Right forelimb (tissue), 1 donor: ENCODE results near the gene KRT28.
A peak's percentile ranks its signal among the peaks of the same experiment; 100 is the strongest.
"Not testable (repeated sequence)": the region's sequence is repeated elsewhere in the genome, so short reads cannot be mapped to it uniquely, and the experiment has no call there.

Experiments used
- DNase-seq: peaks from one replicate; pipeline ENCODE4 v3.0.0-alpha.2; 2018

KRT28 gene

GRCh38 chr17:40818733-40819527, 19.2 kb upstream of the KRT28 start:
- DNase-seq: peak; percentile 92

GRCh38 chr17:40818343-40818732, 18.6 kb upstream of the KRT28 start:
- DNase-seq: no peak

- DNase-seq: no peak
These were observed 17.4 kb upstream of the KRT28 start for GRCh38 chr17:40817103-40817682.

GRCh38 chr17:40816569-40816968, 16.8 kb upstream of the KRT28 start:
- no peak for DNase-seq

GRCh38 chr17:40815381-40815780, 15.6 kb upstream of the KRT28 start:
- DNase-seq: no peak

GRCh38 chr17:40814657-40815056, 14.9 kb upstream of the KRT28 start:
- not testable (repeated sequence) for DNase-seq

GRCh38 chr17:40813804-40814203, 14.0 kb upstream of the KRT28 start:
- DNase-seq: no peak

- no peak for DNase-seq
These were observed 12.9 kb upstream of the KRT28 start for GRCh38 chr17:40812639-40813038.

- no peak for DNase-seq
These were observed 10.7 kb upstream of the KRT28 start for GRCh38 chr17:40810494-40810893.

GRCh38 chr17:40809721-40810421, 10.1 kb upstream of the KRT28 start:
- no peak for DNase-seq

- no peak for DNase-seq
These were observed 6.4 kb upstream of the KRT28 start for GRCh38 chr17:40806131-40806530.

GRCh38 chr17:40803617-40804082, 3.9 kb upstream of the KRT28 start:
- DNase-seq: peak; percentile 83

GRCh38 chr17:40801157-40801556, 1.4 kb upstream of the KRT28 start:
- no peak for DNase-seq

- DNase-seq: no peak
These were observed 622 bp upstream of the KRT28 start for GRCh38 chr17:40800381-40800780.

GRCh38 chr17:40796846-40797245, 2.9 kb downstream of the KRT28 start:
- DNase-seq: no peak

- no peak for DNase-seq
These were observed 4.6 kb downstream of the KRT28 start for GRCh38 chr17:40795019-40795667.

- no peak for DNase-seq
These were observed 5.3 kb downstream of the KRT28 start for GRCh38 chr17:40794466-40794865.

- no peak for DNase-seq
These were observed 5.9 kb downstream of the KRT28 start for GRCh38 chr17:40793832-40794231.

GRCh38 chr17:40791787-40792436, 7.8 kb downstream of the KRT28 start:
- no peak for DNase-seq

- no peak for DNase-seq
These were observed 8.6 kb downstream of the KRT28 start for GRCh38 chr17:40791111-40791510.

- no peak for DNase-seq
These were observed 17.3 kb downstream of the KRT28 start, which contains the start of gene KRT27 for GRCh38 chr17:40782450-40782849. Gene KRT27, minus strand, starts transcription at chr17:40782550. Its CDS starts 57 bp downstream, at chr17:40782493.

GRCh38 chr17:40779181-40779909, 20.4 kb downstream of the KRT28 start:
- DNase-seq: no peak
